Endothelial cell of umbilical vein (primary cell): Measurements from ENCODE around the gene SLC17A9. TPM values are rescaled to one million over a fixed set of nuclear protein-coding genes. Genes with fewer than 3 reads are reported as not detected.
A peak's percentile ranks its signal among the peaks of the same experiment; 100 is the strongest.

Experiments
- BruUV-seq: library from RNA; stranded (reverse); fragments of 400-500 nt; replicated peaks from 2 replicates; lab custom pipeline; 2021; lab: Mats Ljungman, UMichigan
- CTCF ChIA-PET: fragments of 300-600, 350-600 bp; sonication (Branson Sonifier 250); formaldehyde crosslinking; loops from one replicate; lab custom pipeline; 2021; ENCODE audit warnings: antibody characterized with exemption, inconsistent platforms; lab: Charles Lee
- POLR2A ChIA-PET: fragments of 300-600, 350-600 bp; sonication (Branson Sonifier 250); formaldehyde crosslinking; loops from one replicate; lab custom pipeline; 2021; ENCODE audit warnings: antibody characterized with exemption, inconsistent platforms; lab: Charles Lee
- DNase-seq: peaks from one replicate; pipeline ENCODE4 v3.0.0-alpha.2; 2011; ENCODE audit warnings: low read depth, low spot score
- FAIRE-seq: peaks from 2 replicates; lab custom pipeline; 2011; peaks lifted over from hg19 to GRCh38; lab: Jason Lieb, UNC
- H2AFZ ChIP-seq: 2 replicates; pipeline ENCODE4 v1.6.0; 2012; ENCODE audit warnings: low read depth, low read length, control low read depth, inconsistent platforms
- H3K27ac ChIP-seq: 2 replicates; pipeline ENCODE4 v1.5.1; 2011; ENCODE audit warnings: low read depth, mild to moderate bottlenecking, control low read depth, low read length, moderate library complexity; ENCODE audit not compliant: insufficient read depth
- H3K27me3 ChIP-seq, 2 experiments: 2 replicates each; pipeline versions ENCODE4 v1.6.0 to v1.6.1; 2011; ENCODE audit warnings: low read length in 2 of 2, mixed read lengths in 1 of 2; ENCODE audit not compliant: control insufficient read depth in 2 of 2, insufficient read depth in 2 of 2
- H3K36me3 ChIP-seq, 2 experiments: 2 replicates in 1 of 2; 3 replicates in 1 of 2; pipeline ENCODE4 v1.5.1; 2011; ENCODE audit warnings: low read length in 2 of 2, mild to moderate bottlenecking in 1 of 2, moderate library complexity in 1 of 2; ENCODE audit not compliant: control insufficient read depth in 2 of 2, insufficient read depth in 2 of 2; ENCODE audit errors: extremely low read depth in 1 of 2
- H3K4me1 ChIP-seq: 3 replicates; pipeline ENCODE4 v1.5.1; 2011; ENCODE audit warnings: mild to moderate bottlenecking, low read length; ENCODE audit not compliant: control insufficient read depth, insufficient read depth; ENCODE audit errors: extremely low read depth
- H3K4me2 ChIP-seq: 2 replicates; pipeline ENCODE4 v1.6.1; 2011; ENCODE audit warnings: low read length, control low read depth, mixed read lengths; ENCODE audit not compliant: insufficient read depth
- H3K4me3 ChIP-seq, 3 experiments: fragments of 200-600 bp in 1 of 3; sonication (generic), shearing (Covaris generic) in 1 of 3; replicated peaks in 1 of 3; 2 replicates each; pipeline ENCODE4 v1.5.1; 2011 to 2016; ENCODE audit warnings: control low read depth in 3 of 3, low read length in 3 of 3, mild to moderate bottlenecking in 2 of 3, inconsistent platforms in 1 of 3, low read depth in 1 of 3, moderate library complexity in 1 of 3; ENCODE audit not compliant: insufficient read depth in 1 of 3
- H3K79me2 ChIP-seq: 2 replicates; pipeline ENCODE4 v1.6.0; 2012; ENCODE audit warnings: low read length, inconsistent platforms; ENCODE audit not compliant: control insufficient read depth, insufficient read depth
- H3K9ac ChIP-seq: replicated peaks from 2 replicates; pipeline ENCODE3; 2011; ENCODE audit warnings: low read length, control low read depth; ENCODE audit not compliant: insufficient read depth; ENCODE audit errors: extremely low read depth
- H3K9me1 ChIP-seq: replicated peaks from 3 replicates; pipeline ENCODE4 v1.6.0; 2011; ENCODE audit warnings: mild to moderate bottlenecking, low read length; ENCODE audit not compliant: control insufficient read depth, insufficient read depth; ENCODE audit errors: extremely low read depth
- H3K9me3 ChIP-seq: replicated peaks from 2 replicates; pipeline ENCODE4 v1.5.1; 2012; ENCODE audit warnings: low read length, inconsistent platforms; ENCODE audit not compliant: control insufficient read depth, insufficient read depth
- H4K20me1 ChIP-seq: replicated peaks from 2 replicates; pipeline ENCODE3; 2011; ENCODE audit warnings: mild to moderate bottlenecking, low read length; ENCODE audit not compliant: control insufficient read depth, insufficient read depth; ENCODE audit errors: extremely low read depth
- EZH2 ChIP-seq: IDR thresholded peaks from 2 replicates; pipeline ENCODE4 v1.6.1; 2012; ENCODE audit warnings: borderline replicate concordance, low read depth, mild to moderate bottlenecking, moderate library complexity, low read length, inconsistent platforms; ENCODE audit not compliant: severe bottlenecking
- FOS ChIP-seq: IDR thresholded peaks from 2 replicates; pipeline ENCODE4 v1.6.1; 2011; ENCODE audit warnings: mild to moderate bottlenecking, low read length, moderate library complexity, borderline replicate concordance; ENCODE audit not compliant: insufficient read depth
- GATA2 ChIP-seq: IDR thresholded peaks from 2 replicates; pipeline ENCODE4 v1.7.0; 2011; ENCODE audit warnings: low read depth, mild to moderate bottlenecking, moderate library complexity, mixed read lengths, low read length; ENCODE audit not compliant: insufficient read length, insufficient read depth
- JUN ChIP-seq: IDR thresholded peaks from 2 replicates; pipeline ENCODE4 v1.6.1; 2011; ENCODE audit warnings: borderline replicate concordance, low read depth; ENCODE audit not compliant: insufficient read length, insufficient read depth
- MYC ChIP-seq: IDR thresholded peaks from one replicate; pipeline ENCODE4 v1.6.1; 2011; ENCODE audit warnings: mild to moderate bottlenecking, low read depth, low read length
- POLR2A ChIP-seq: IDR thresholded peaks from 2 replicates; pipeline ENCODE4 v1.6.1; 2012; ENCODE audit warnings: low read depth, mild to moderate bottlenecking, control low read depth, low read length
- POLR2AphosphoS5 ChIP-seq: IDR thresholded peaks from 2 replicates; pipeline ENCODE4 v1.6.1; 2012; ENCODE audit warnings: low read depth, mild to moderate bottlenecking, control low read depth, low read length, moderate library complexity; ENCODE audit not compliant: insufficient read depth
- dilution Hi-C: fragments of 300-500 bp; cut with MboI; formaldehyde crosslinking; loops from one replicate; pipeline ENCODE4 v1.15.0; 2019; ENCODE audit warnings: low sequenced_read_pairs; ENCODE audit not compliant: extremely low pct_ligation_motif_present
- intact Hi-C: fragments of 100-400 bp; cut with micrococcal nuclease; formaldehyde crosslinking; loops from one replicate; pipeline ENCODE4 v1.10.0; 2022
- polyA plus RNA-seq, 4 experiments: library from polyadenylated mRNA; depleted of rRNA in 3 of 4; stranded (reverse) in 3 of 4; unstranded in 1 of 4; fragments of >200 nt; gene quantifications; 2 replicates each; pipeline versions ENCODE4 v1.2.1 to v1.2.3, GENCODE V29; 2011 to 2012; ENCODE audit warnings: missing spikeins in 1 of 4
- total RNA-seq: library from RNA; stranded (reverse); gene quantifications from 2 replicates; pipeline ENCODE4 v1.2.3, GENCODE V29; 2021
- TF ChIP-seq, protein P1 (sequence below): IDR thresholded peaks from 2 replicates; pipeline ENCODE4 v1.6.1; 2011; ENCODE audit not compliant: insufficient read depth, insufficient read length
- TF ChIP-seq, protein P2 (sequence below), 2 donors: IDR thresholded peaks; 1 replicate in 1 of 2; 2 replicates in 1 of 2; pipeline ENCODE4 v1.5.1; 2011; ENCODE audit warnings: low read length in 2 of 2, mild to moderate bottlenecking in 2 of 2, moderate library complexity in 2 of 2, control low read depth in 1 of 2, inconsistent platforms in 1 of 2, low read depth in 1 of 2; ENCODE audit not compliant: insufficient read depth in 1 of 2; ENCODE audit errors: extremely low read depth in 1 of 2

Gene SLC17A9
- total and polyA plus RNA-seq, 2 donors (not counting 3 experiments of a cell fraction or from before 2014, with no cell fraction given) = 38.2 to 44.5 TPM

DNA sequence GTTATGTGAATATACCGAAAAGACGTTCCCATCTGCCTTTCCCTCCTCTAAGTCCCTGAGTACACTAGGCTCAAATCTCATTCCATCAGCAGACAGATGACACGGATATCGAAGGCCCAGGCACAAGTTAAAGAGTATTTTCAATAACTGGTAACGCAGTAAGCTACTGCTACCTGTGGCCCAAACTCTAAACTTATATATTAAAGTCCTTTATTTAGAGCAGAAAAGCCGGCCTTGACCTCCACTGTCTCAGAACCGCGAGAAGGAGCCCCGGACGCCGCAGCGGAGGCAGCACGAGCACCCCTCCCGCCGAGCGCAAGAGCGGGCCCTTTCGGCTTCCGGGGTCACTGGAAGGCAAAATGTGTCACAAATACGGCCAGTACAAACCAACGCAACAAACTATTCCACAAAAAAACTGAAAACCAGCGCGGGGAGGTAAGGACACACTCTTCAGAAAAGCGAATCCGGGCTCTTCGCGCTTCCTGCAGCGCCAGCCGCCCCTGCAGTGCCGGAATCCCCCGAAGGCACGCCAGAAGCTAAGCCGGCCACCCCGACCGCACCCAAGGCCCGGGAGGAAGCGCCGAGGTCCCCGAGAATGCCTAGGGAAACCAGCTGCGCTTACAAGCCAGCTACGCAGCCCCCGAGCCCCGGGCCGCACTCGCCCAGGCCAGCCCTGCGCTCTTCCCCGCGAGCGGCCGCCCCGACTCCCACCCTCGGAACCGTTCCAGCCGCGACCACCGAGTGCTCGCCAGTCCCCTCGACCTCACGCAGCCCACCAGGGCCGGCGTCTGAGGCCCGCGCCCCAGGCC, 26.9 kb upstream of the SLC17A9 start:
- no peaks in the 10 kb centered on the region for H3K9me1 ChIP-seq
- FAIRE-seq (peak; percentile 40), DNase-seq (no peak)
- dilution Hi-C loops = no loop called here
- H4K20me1 ChIP-seq = peaks cover 7% of the 10 kb centered on the region
- H3K36me3 ChIP-seq = no peaks in the 10 kb centered on the region
- intact Hi-C loops = no loop called here
- peak overlapping the region; percentile 83 for H3K9ac ChIP-seq
- no peaks in the 10 kb centered on the region for H3K9me3 ChIP-seq
- peaks cover 53% of the 10 kb centered on the region for H3K4me1 ChIP-seq
- TSS peak; percentile 33 for BruUV-seq
- ChIA-PET CTCF (interaction anchor here (1.1 to 1.8 kb wide), 4 partner anchors 9 to 47 kb away, joined by 3 to 6 read pairs (median 4); partner anchors contain the start of gene GID8), POLR2A (no interaction called here)
- TF ChIP-seq POLR2AphosphoS5 (no peak), FOS (no peak), JUN (no peak), EZH2 (no peak), POLR2A (no peak), GATA2 (no peak), MYC (no peak)
- TF ChIP-seq, protein P1, sequence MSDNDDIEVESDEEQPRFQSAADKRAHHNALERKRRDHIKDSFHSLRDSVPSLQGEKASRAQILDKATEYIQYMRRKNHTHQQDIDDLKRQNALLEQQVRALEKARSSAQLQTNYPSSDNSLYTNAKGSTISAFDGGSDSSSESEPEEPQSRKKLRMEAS = no peak
- TF ChIP-seq, protein P2, sequence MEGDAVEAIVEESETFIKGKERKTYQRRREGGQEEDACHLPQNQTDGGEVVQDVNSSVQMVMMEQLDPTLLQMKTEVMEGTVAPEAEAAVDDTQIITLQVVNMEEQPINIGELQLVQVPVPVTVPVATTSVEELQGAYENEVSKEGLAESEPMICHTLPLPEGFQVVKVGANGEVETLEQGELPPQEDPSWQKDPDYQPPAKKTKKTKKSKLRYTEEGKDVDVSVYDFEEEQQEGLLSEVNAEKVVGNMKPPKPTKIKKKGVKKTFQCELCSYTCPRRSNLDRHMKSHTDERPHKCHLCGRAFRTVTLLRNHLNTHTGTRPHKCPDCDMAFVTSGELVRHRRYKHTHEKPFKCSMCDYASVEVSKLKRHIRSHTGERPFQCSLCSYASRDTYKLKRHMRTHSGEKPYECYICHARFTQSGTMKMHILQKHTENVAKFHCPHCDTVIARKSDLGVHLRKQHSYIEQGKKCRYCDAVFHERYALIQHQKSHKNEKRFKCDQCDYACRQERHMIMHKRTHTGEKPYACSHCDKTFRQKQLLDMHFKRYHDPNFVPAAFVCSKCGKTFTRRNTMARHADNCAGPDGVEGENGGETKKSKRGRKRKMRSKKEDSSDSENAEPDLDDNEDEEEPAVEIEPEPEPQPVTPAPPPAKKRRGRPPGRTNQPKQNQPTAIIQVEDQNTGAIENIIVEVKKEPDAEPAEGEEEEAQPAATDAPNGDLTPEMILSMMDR (IDR thresholded peaks at IDR 0.05; ENCODE audit: extremely low read depth in 1 of 2, insufficient read depth in 1 of 2, low read depth in 1 of 2, low read length in 2 of 2) = no peak
- peak overlapping the region; percentile 58 for H3K27ac ChIP-seq
- peak overlapping the region; percentile 84 for H3K4me2 ChIP-seq
- H3K4me3 ChIP-seq = peak overlapping the region; percentile 71 to 96 (median 74)
- H3K27me3 ChIP-seq = no peaks in the 10 kb centered on the region
- H2AFZ ChIP-seq = no peak overlapping the region
- H3K79me2 ChIP-seq = peaks cover 94% of the 10 kb centered on the region
